IMR-90 (cell line): ENCODE results near the gene ARHGAP35. TPM values are rescaled to one million over a fixed set of nuclear protein-coding genes. Genes with fewer than 3 reads are reported as not detected.

Experiments
- ATAC-seq: fragments of 200-7000 bp; cut with Tn5 transposase; 2 replicates; pipeline ENCODE4 v1.9.1; 2020; ENCODE audit warnings: low read depth, mild to moderate bottlenecking, moderate library complexity
- BruUV-seq: library from RNA; stranded (reverse); fragments of 400-500 nt; replicated peaks from 2 replicates; lab custom pipeline; 2021; lab: Mats Ljungman, UMichigan
- CTCF ChIA-PET: fragments of 300-600 bp; formaldehyde crosslinking; extraction: SDS; loops from one replicate; lab custom pipeline; 2021; ENCODE audit warnings: antibody characterized with exemption; lab: Yijun Ruan, JAX
- POLR2A ChIA-PET: fragments of 300-600 bp; sonication (Branson Sonifier 250); formaldehyde crosslinking; loops from one replicate; lab custom pipeline; 2022; ENCODE audit warnings: antibody characterized with exemption; ENCODE audit not compliant: unreplicated experiment; lab: Charles Lee
- DNase-seq: peaks from one replicate; pipeline ENCODE4 v3.0.0; 2013
- H2AFZ ChIP-seq: replicated peaks from 2 replicates; pipeline ENCODE3; 2013; ENCODE audit warnings: low read length, mild to moderate bottlenecking; ENCODE audit not compliant: poor library complexity
- H2AK5ac ChIP-seq: 2 replicates; pipeline ENCODE4 v1.6.1; 2013; ENCODE audit warnings: low read depth, low read length, inconsistent platforms
- H2AK9ac ChIP-seq: replicated peaks from 2 replicates; pipeline ENCODE3; 2013; ENCODE audit warnings: mild to moderate bottlenecking, low read depth, low read length, moderate library complexity; ENCODE audit not compliant: poor library complexity
- H2BK120ac ChIP-seq: 2 replicates; pipeline ENCODE4 v1.6.1; 2013; ENCODE audit warnings: low read depth, low read length, inconsistent platforms
- H2BK15ac ChIP-seq: 3 replicates; pipeline ENCODE4 v1.6.1; 2013; ENCODE audit warnings: low read depth, low read length, inconsistent platforms
- H2BK20ac ChIP-seq: 2 replicates; pipeline ENCODE4 v1.6.1; 2013; ENCODE audit warnings: low read depth, mild to moderate bottlenecking, inconsistent platforms, low read length, moderate library complexity
- H2BK5ac ChIP-seq: 2 replicates; pipeline ENCODE4 v1.6.1; 2013; ENCODE audit warnings: mild to moderate bottlenecking, low read depth, low read length, inconsistent platforms; ENCODE audit not compliant: poor library complexity, severe bottlenecking
- H3K14ac ChIP-seq: replicated peaks from 2 replicates; pipeline ENCODE4 v1.6.1; 2013; ENCODE audit warnings: low read depth, low read length, inconsistent platforms
- H3K18ac ChIP-seq: 2 replicates; pipeline ENCODE4 v1.6.1; 2013; ENCODE audit warnings: low read depth, low read length, control low read depth
- H3K23ac ChIP-seq: 2 replicates; pipeline ENCODE4 v1.6.1; 2013; ENCODE audit warnings: low read depth, low read length, inconsistent platforms
- H3K27ac ChIP-seq: 2 replicates; pipeline ENCODE4 v1.5.1; 2013; ENCODE audit warnings: mild to moderate bottlenecking, control low read depth, low read length; ENCODE audit not compliant: insufficient read depth
- H3K27me3 ChIP-seq: 2 replicates; pipeline ENCODE4 v1.6.1; 2013; ENCODE audit warnings: low read length; ENCODE audit not compliant: control insufficient read depth, insufficient read depth
- H3K36me3 ChIP-seq: 2 replicates; pipeline ENCODE4 v1.6.1; 2013; ENCODE audit warnings: low read length, mixed read lengths; ENCODE audit not compliant: control insufficient read depth, insufficient read depth
- H3K4ac ChIP-seq: 2 replicates; pipeline ENCODE4 v1.6.1; 2013; ENCODE audit warnings: low read depth, low read length, inconsistent platforms
- H3K4me1 ChIP-seq: 2 replicates; pipeline ENCODE4 v1.6.1; 2013; ENCODE audit warnings: low read length, mixed read lengths; ENCODE audit not compliant: control insufficient read depth, insufficient read depth
- H3K4me2 ChIP-seq: 2 replicates; pipeline ENCODE4 v1.6.1; 2013; ENCODE audit warnings: low read depth, mild to moderate bottlenecking, control low read depth, low read length, moderate library complexity
- H3K4me3 ChIP-seq: 2 replicates; pipeline ENCODE4 v1.5.1; 2013; ENCODE audit warnings: low read depth, mild to moderate bottlenecking, control low read depth, low read length, moderate library complexity; ENCODE audit not compliant: insufficient read depth
- H3K56ac ChIP-seq: 2 replicates; pipeline ENCODE4 v1.6.1; 2013; ENCODE audit warnings: low read length, inconsistent platforms; ENCODE audit not compliant: insufficient read depth; ENCODE audit errors: extremely low read depth
- H3K79me1 ChIP-seq, 2 experiments: 2 replicates each; pipeline ENCODE4 v1.6.1; 2013; ENCODE audit warnings: low read length in 2 of 2, inconsistent platforms in 1 of 2, low read depth in 1 of 2
- H3K9ac ChIP-seq: 2 replicates; pipeline ENCODE4 v1.6.1; 2013; ENCODE audit warnings: low read depth, low read length, control low read depth
- H3K9me1 ChIP-seq: 2 replicates; pipeline ENCODE4 v1.6.1; 2013; ENCODE audit warnings: low read length, inconsistent platforms; ENCODE audit not compliant: insufficient read depth
- H3K9me3 ChIP-seq: 2 replicates; pipeline ENCODE4 v1.6.1; 2013; ENCODE audit warnings: low read length; ENCODE audit not compliant: control insufficient read depth, insufficient read depth
- H4K20me1 ChIP-seq: 2 replicates; pipeline ENCODE4 v1.6.1; 2013; ENCODE audit warnings: low read length, inconsistent platforms; ENCODE audit not compliant: insufficient read depth
- H4K5ac ChIP-seq: 2 replicates; pipeline ENCODE4 v1.6.1; 2013; ENCODE audit warnings: mild to moderate bottlenecking, low read depth, low read length, control low read depth
- H4K8ac ChIP-seq, 2 experiments: 2 replicates each; pipeline ENCODE4 v1.6.1; 2013; ENCODE audit warnings: low read depth in 2 of 2, low read length in 2 of 2, control low read depth in 1 of 2, inconsistent platforms in 1 of 2
- H4K91ac ChIP-seq: 2 replicates; pipeline ENCODE4 v1.6.1; 2013; ENCODE audit warnings: low read depth, low read length, inconsistent platforms; ENCODE audit not compliant: insufficient read depth
- CHD1 ChIP-seq: IDR thresholded peaks from 2 replicates; pipeline ENCODE4 v1.6.1; 2012; ENCODE audit warnings: low read depth, low read length, improper control_type of control experiment
- ELK1 ChIP-seq: fragments of 150-350 bp; IDR thresholded peaks from 2 replicates; pipeline ENCODE4 v1.6.1; 2016; ENCODE audit warnings: low read depth, mild to moderate bottlenecking, low read length, moderate library complexity, borderline replicate concordance
- MAFK ChIP-seq: IDR thresholded peaks from 2 replicates; pipeline ENCODE4 v1.6.1; 2012; ENCODE audit warnings: low read depth, low read length, improper control_type of control experiment
- MAZ ChIP-seq: IDR thresholded peaks from 2 replicates; pipeline ENCODE4 v1.6.1; 2012; ENCODE audit warnings: low read depth, mild to moderate bottlenecking, low read length, improper control_type of control experiment, moderate library complexity, borderline replicate concordance
- MXI1 ChIP-seq: IDR thresholded peaks from 2 replicates; pipeline ENCODE4 v1.6.1; 2012; ENCODE audit warnings: low read depth, mild to moderate bottlenecking, low read length, moderate library complexity, borderline replicate concordance
- NFE2L2 ChIP-seq: fragments of 150-350 bp; IDR thresholded peaks from 2 replicates; pipeline ENCODE4 v1.6.1; 2016; ENCODE audit warnings: low read depth, mild to moderate bottlenecking, low read length
- RFX5 ChIP-seq: IDR thresholded peaks from 2 replicates; pipeline ENCODE4 v1.8.0; 2012; ENCODE audit warnings: low read depth, mild to moderate bottlenecking, low read length, moderate library complexity
- SMC3 ChIP-seq: fragments of 150-350 bp; IDR thresholded peaks from 2 replicates; pipeline ENCODE4 v1.6.1; 2016; ENCODE audit warnings: low read depth, mild to moderate bottlenecking, antibody characterized with exemption, low read length, moderate library complexity
- USF2 ChIP-seq: fragments of 150-350 bp; IDR thresholded peaks from 2 replicates; pipeline ENCODE4 v1.6.1; 2017; ENCODE audit warnings: mild to moderate bottlenecking, antibody characterized with exemption, low read length, low read depth
- WGBS, 2 experiments: methylation state at CpG; one replicate each; pipeline versions ENCODE4 v1.1.5 to v1.1.7; 2013; ENCODE audit warnings: missing lambda C conversion rate in 2 of 2; ENCODE audit not compliant: insufficient read length in 1 of 2; ENCODE audit errors: extremely low coverage in 2 of 2; 5-methylcytosine and 5-hydroxymethylcytosine counted together
- dilution Hi-C: fragments of 300-500 bp; cut with HindIII; formaldehyde crosslinking; loops from one replicate; pipeline ENCODE4 v1.14.3; 2018; ENCODE audit warnings: low sequenced_read_pairs; ENCODE audit not compliant: unreplicated experiment
- in situ Hi-C: fragments of 300-500 bp; cut with MboI; formaldehyde crosslinking; loops from 3 replicates; pipeline ENCODE4 v1.14.3; 2019; ENCODE audit warnings: low sequenced_read_pairs, inconsistent platforms, mixed read lengths
- intact Hi-C: fragments of 100-400 bp; cut with micrococcal nuclease; formaldehyde crosslinking; loops from 2 replicates; pipeline ENCODE4 v1.10.0; 2022
- polyA plus RNA-seq, 3 experiments: library from polyadenylated mRNA; depleted of rRNA; stranded (reverse); fragments of >200 nt; gene quantifications; 2 replicates each; pipeline ENCODE4 v1.2.3, GENCODE V29; 2012; ENCODE audit warnings: low replicate concordance in 1 of 3
- total RNA-seq: library from RNA; depleted of rRNA; stranded (reverse); fragments of >200 nt; gene quantifications from 2 replicates; pipeline ENCODE4 v1.2.3, GENCODE V29; 2012
- TF ChIP-seq, protein P1 (sequence below): conservative IDR thresholded peaks from 2 replicates; pipeline ENCODE4 v1.5.1; 2012; ENCODE audit warnings: mild to moderate bottlenecking, low read depth, low read length, improper control_type of control experiment

ARHGAP35 gene
- total and polyA plus RNA-seq, 2 of the 4 experiments (the other 2 are of a cell fraction) = 16.4 to 29.0 TPM

GRCh38 chr19:46907880-46908279 lies 47.1 kb downstream of the ARHGAP35 start:
- ATAC-seq (no peak), DNase-seq (no peak)
- Histone ChIP-seq H2BK120ac (no peak overlapping the region), H3K9ac (no peak overlapping the region), H3K56ac (no peak overlapping the region), H3K27ac (no peak overlapping the region), H2AK9ac (no peak overlapping the region), H2BK20ac (no peak overlapping the region), H3K36me3 (no peaks in the 10 kb centered on the region), H3K4ac (no peak overlapping the region), H3K18ac (no peak overlapping the region), H4K8ac (no peak overlapping the region), H3K4me1 (peaks cover 14% of the 10 kb centered on the region), H3K9me3 (no peaks in the 10 kb centered on the region), H3K79me1 (peaks cover 24 to 79% of the 10 kb centered on the region in 2 experiments), H2BK15ac (no peak overlapping the region), H3K4me3 (no peak overlapping the region), H3K23ac (no peak overlapping the region), H4K20me1 (peaks cover 42% of the 10 kb centered on the region), H3K27me3 (no peaks in the 10 kb centered on the region), H2AFZ (no peak overlapping the region), H4K91ac (no peak overlapping the region), H4K5ac (no peak overlapping the region), H2AK5ac (no peak overlapping the region), H3K4me2 (no peak overlapping the region), H2BK5ac (no peak overlapping the region), H3K9me1 (peaks cover 6% of the 10 kb centered on the region), H3K14ac (no peak overlapping the region)
- no TSS peak for BruUV-seq
- intact Hi-C loops = no loop called here
- in situ Hi-C loops = no loop called here
- no CpG with 5 or more reads among the region's 4 CpGs for WGBS, 2 experiments
- dilution Hi-C loops = no loop called here
- no peak for TF ChIP-seq ELK1
- no peak for TF ChIP-seq MXI1
- TF ChIP-seq USF2 = no peak
- no peak for TF ChIP-seq RFX5
- no peak for TF ChIP-seq MAFK
- TF ChIP-seq, protein P1, sequence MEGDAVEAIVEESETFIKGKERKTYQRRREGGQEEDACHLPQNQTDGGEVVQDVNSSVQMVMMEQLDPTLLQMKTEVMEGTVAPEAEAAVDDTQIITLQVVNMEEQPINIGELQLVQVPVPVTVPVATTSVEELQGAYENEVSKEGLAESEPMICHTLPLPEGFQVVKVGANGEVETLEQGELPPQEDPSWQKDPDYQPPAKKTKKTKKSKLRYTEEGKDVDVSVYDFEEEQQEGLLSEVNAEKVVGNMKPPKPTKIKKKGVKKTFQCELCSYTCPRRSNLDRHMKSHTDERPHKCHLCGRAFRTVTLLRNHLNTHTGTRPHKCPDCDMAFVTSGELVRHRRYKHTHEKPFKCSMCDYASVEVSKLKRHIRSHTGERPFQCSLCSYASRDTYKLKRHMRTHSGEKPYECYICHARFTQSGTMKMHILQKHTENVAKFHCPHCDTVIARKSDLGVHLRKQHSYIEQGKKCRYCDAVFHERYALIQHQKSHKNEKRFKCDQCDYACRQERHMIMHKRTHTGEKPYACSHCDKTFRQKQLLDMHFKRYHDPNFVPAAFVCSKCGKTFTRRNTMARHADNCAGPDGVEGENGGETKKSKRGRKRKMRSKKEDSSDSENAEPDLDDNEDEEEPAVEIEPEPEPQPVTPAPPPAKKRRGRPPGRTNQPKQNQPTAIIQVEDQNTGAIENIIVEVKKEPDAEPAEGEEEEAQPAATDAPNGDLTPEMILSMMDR = no peak
- TF ChIP-seq NFE2L2 = no peak
- no peak for TF ChIP-seq MAZ
- TF ChIP-seq CHD1 = no peak
- TF ChIP-seq SMC3 = no peak
- POLR2A ChIA-PET = no interaction called here
- CTCF ChIA-PET = no interaction called here
